Stimulated activated CD8-positive, alpha-beta memory T cell treated with anti-CD3 and anti-CD28 coated beads, Interleukin-15, amount 100 ng/mL, for 1 hour (primary cell): Measurements from ENCODE around the gene VEPH1.

Experiments
- DNase-seq: peaks from one replicate; pipeline ENCODE4 v3.0.0-alpha.2; 2020; ENCODE audit warnings: low read depth

VEPH1 gene

GRCh38 chr3:157477441-157477840, 25.8 kb downstream of the VEPH1 start:
- no peak for DNase-seq

- DNase-seq, result no peak
Observed at GRCh38 chr3:157475921-157476414, 27.2 kb downstream of the VEPH1 start.

GRCh38 chr3:157472648-157473047, 30.6 kb downstream of the VEPH1 start:
- DNase-seq, result no peak

- no peak for DNase-seq
Observed at GRCh38 chr3:157471064-157471463, 32.2 kb downstream of the VEPH1 start.

GRCh38 chr3:157469561-157470294, 33.5 kb downstream of the VEPH1 start:
- no peak for DNase-seq

GRCh38 chr3:157467200-157467599, 36.0 kb downstream of the VEPH1 start:
- DNase-seq, result no peak

- DNase-seq, result no peak
Observed at GRCh38 chr3:157465741-157466140, 37.5 kb downstream of the VEPH1 start.

GRCh38 chr3:157464321-157464720, 38.9 kb downstream of the VEPH1 start:
- no peak for DNase-seq

GRCh38 chr3:157463816-157464215, 39.4 kb downstream of the VEPH1 start:
- DNase-seq, result no peak

- no peak for DNase-seq
Observed at GRCh38 chr3:157460253-157460652, 43.0 kb downstream of the VEPH1 start.

- DNase-seq, result no peak
Observed at GRCh38 chr3:157459706-157460105, 43.5 kb downstream of the VEPH1 start.

GRCh38 chr3:157453824-157454223, 49.4 kb downstream of the VEPH1 start:
- no peak for DNase-seq

- DNase-seq, result no peak
Observed at GRCh38 chr3:157452097-157452496, 51.1 kb downstream of the VEPH1 start.

- DNase-seq, result no peak
Observed at GRCh38 chr3:157447026-157447694, 56.1 kb downstream of the VEPH1 start.

GRCh38 chr3:157445857-157446256, 57.4 kb downstream of the VEPH1 start:
- DNase-seq, result no peak

GRCh38 chr3:157444797-157445184, 58.4 kb downstream of the VEPH1 start:
- DNase-seq, result no peak

GRCh38 chr3:157443905-157444796, 59.1 kb downstream of the VEPH1 start:
- DNase-seq, result no peak

- DNase-seq, result no peak
Observed at GRCh38 chr3:157442729-157443128, 60.5 kb downstream of the VEPH1 start.

GRCh38 chr3:157441102-157441624, 62.1 kb downstream of the VEPH1 start:
- no peak for DNase-seq

- DNase-seq, result no peak
Observed at GRCh38 chr3:157438194-157438730, 65.0 kb downstream of the VEPH1 start.

- DNase-seq, result no peak
Observed at GRCh38 chr3:157436583-157437291, 66.5 kb downstream of the VEPH1 start, which contains the start of gene PTX3. Gene PTX3 (plus strand): TSS chr3:157436850. CDS start chr3:157436934, 84 bp downstream.
